Measurements from ENCODE around the gene SYK. TPM values are rescaled to one million over a fixed set of nuclear protein-coding genes. Genes with fewer than 3 reads are reported as not detected.

Gene SYK
- total and polyA plus RNA-seq, 2 donors (not counting 1 experiment from before 2014, with no cell fraction given): not detected

- no peaks in the 10 kb centered on the region for H3K79me2 ChIP-seq (ENCODE audit: control insufficient read depth, insufficient read depth, low read length)
- no peaks in the 10 kb centered on the region for H4K20me1 ChIP-seq (ENCODE audit: control insufficient read depth, extremely low read depth, insufficient read depth, low read length)
- H2AFZ ChIP-seq (ENCODE audit: low read length): no peak overlapping the region
- H3K27me3 ChIP-seq (ENCODE audit: control insufficient read depth, insufficient read depth, low read length): no peaks in the 10 kb centered on the region
- DNase-seq (ENCODE audit: low read depth in 2 of 2): no peak
- H3K36me3 ChIP-seq (ENCODE audit: control insufficient read depth, insufficient read depth, low read length): no peaks in the 10 kb centered on the region
- no peak overlapping the region for H3K27ac ChIP-seq (ENCODE audit: insufficient read depth, low read length)
- H3K4me2 ChIP-seq (ENCODE audit: extremely low read depth, insufficient read depth, low read length): no peak overlapping the region
- no peak overlapping the region for H3K9ac ChIP-seq (ENCODE audit: insufficient read depth, low read length)
- no peak for TF ChIP-seq CTCF (conservative IDR thresholded peaks at IDR 0.05 in 1 of 2, IDR thresholded peaks at IDR 0.05 in 1 of 2; ENCODE audit: low read depth in 1 of 2, low read length in 2 of 2)
- TF ChIP-seq EZH2 (IDR thresholded peaks at IDR 0.05; ENCODE audit: low read length, missing control alignments): no peak
- H3K9me3 ChIP-seq (ENCODE audit: control insufficient read depth, insufficient read depth, low read depth, low read length): no peaks in the 10 kb centered on the region
- H3K4me3 ChIP-seq (replicated peaks in 1 of 4; ENCODE audit: control extremely low read depth in 1 of 4, insufficient read depth in 1 of 4, low read depth in 3 of 4, low read length in 4 of 4): no peak overlapping the region
- no peaks in the 10 kb centered on the region for H3K4me1 ChIP-seq (ENCODE audit: control insufficient read depth, extremely low read depth, insufficient read depth, low read length)
Measured at GRCh38 chr9:90808890-90809685, 7.5 kb downstream of the SYK start.

GRCh38 chr9:90810691-90811090 is 9.1 kb downstream of the SYK start:
- no peaks in the 10 kb centered on the region for H3K9me3 ChIP-seq (ENCODE audit: control insufficient read depth, insufficient read depth, low read depth, low read length)
- H4K20me1 ChIP-seq (ENCODE audit: control insufficient read depth, extremely low read depth, insufficient read depth, low read length): no peaks in the 10 kb centered on the region
- no peak overlapping the region for H3K4me2 ChIP-seq (ENCODE audit: extremely low read depth, insufficient read depth, low read length)
- H3K79me2 ChIP-seq (ENCODE audit: control insufficient read depth, insufficient read depth, low read length): no peaks in the 10 kb centered on the region
- no peaks in the 10 kb centered on the region for H3K36me3 ChIP-seq (ENCODE audit: control insufficient read depth, insufficient read depth, low read length)
- H3K4me3 ChIP-seq (replicated peaks in 1 of 4; ENCODE audit: control extremely low read depth in 1 of 4, insufficient read depth in 1 of 4, low read depth in 3 of 4, low read length in 4 of 4): no peak overlapping the region
- TF ChIP-seq EZH2 (IDR thresholded peaks at IDR 0.05; ENCODE audit: low read length, missing control alignments) (no peak), CTCF (conservative IDR thresholded peaks at IDR 0.05 in 1 of 2, IDR thresholded peaks at IDR 0.05 in 1 of 2; ENCODE audit: low read depth in 1 of 2, low read length in 2 of 2) (no peak)
- H3K4me1 ChIP-seq (ENCODE audit: control insufficient read depth, extremely low read depth, insufficient read depth, low read length): no peaks in the 10 kb centered on the region
- no peak overlapping the region for H3K9ac ChIP-seq (ENCODE audit: insufficient read depth, low read length)
- no peak for DNase-seq (ENCODE audit: low read depth in 2 of 2)
- H3K27ac ChIP-seq (ENCODE audit: insufficient read depth, low read length): no peak overlapping the region
- no peaks in the 10 kb centered on the region for H3K27me3 ChIP-seq (ENCODE audit: control insufficient read depth, insufficient read depth, low read length)
- no peak overlapping the region for H2AFZ ChIP-seq (ENCODE audit: low read length)

GRCh38 chr9:90813046-90813445 is 11.4 kb downstream of the SYK start:
- DNase-seq (ENCODE audit: low read depth in 2 of 2): no peak
- Histone ChIP-seq H3K9ac (ENCODE audit: insufficient read depth, low read length) (no peak overlapping the region), H3K4me3 (replicated peaks in 1 of 4; ENCODE audit: control extremely low read depth in 1 of 4, insufficient read depth in 1 of 4, low read depth in 3 of 4, low read length in 4 of 4) (no peak overlapping the region), H3K36me3 (ENCODE audit: control insufficient read depth, insufficient read depth, low read length) (no peaks in the 10 kb centered on the region), H3K4me2 (ENCODE audit: extremely low read depth, insufficient read depth, low read length) (no peak overlapping the region), H2AFZ (ENCODE audit: low read length) (no peak overlapping the region), H4K20me1 (ENCODE audit: control insufficient read depth, extremely low read depth, insufficient read depth, low read length) (no peaks in the 10 kb centered on the region), H3K4me1 (ENCODE audit: control insufficient read depth, extremely low read depth, insufficient read depth, low read length) (no peaks in the 10 kb centered on the region), H3K27ac (ENCODE audit: insufficient read depth, low read length) (no peak overlapping the region), H3K27me3 (ENCODE audit: control insufficient read depth, insufficient read depth, low read length) (no peaks in the 10 kb centered on the region), H3K79me2 (ENCODE audit: control insufficient read depth, insufficient read depth, low read length) (no peaks in the 10 kb centered on the region), H3K9me3 (ENCODE audit: control insufficient read depth, insufficient read depth, low read depth, low read length) (no peaks in the 10 kb centered on the region)
- no peak for TF ChIP-seq CTCF (conservative IDR thresholded peaks at IDR 0.05 in 1 of 2, IDR thresholded peaks at IDR 0.05 in 1 of 2; ENCODE audit: low read depth in 1 of 2, low read length in 2 of 2)
- TF ChIP-seq EZH2 (IDR thresholded peaks at IDR 0.05; ENCODE audit: low read length, missing control alignments): no peak
